Lung (tissue), 12 donors: ENCODE results near the gene SHLD2. TPM values are rescaled to one million over a fixed set of nuclear protein-coding genes. Genes with fewer than 3 reads are reported as not detected.
"Not testable (repeated sequence)": the region's sequence is repeated elsewhere in the genome, so short reads cannot be mapped to it uniquely, and the experiment has no call there.

Experiments
- ATAC-seq: fragments of 200-7000 bp; cut with Tn5 transposase; one replicate; pipeline ENCODE4 v1.9.1; 2020; ENCODE audit warnings: moderate number of reproducible peaks; ENCODE audit not compliant: insufficient read depth, low FRiP score
- DNase-seq, 3 donors: peaks; one replicate each; pipeline ENCODE4 v3.0.0-alpha.2; 2013 to 2017
- H3K27ac ChIP-seq, 2 donors: one replicate each; pipeline ENCODE4 v1.5.1; 2013; ENCODE audit warnings: mild to moderate bottlenecking in 2 of 2, moderate library complexity in 2 of 2, control low read depth in 1 of 2, inconsistent platforms in 1 of 2, low read depth in 1 of 2, low read length in 1 of 2
- H3K27me3 ChIP-seq, 3 donors: one replicate each; pipeline ENCODE4 v1.5.1; 2013; ENCODE audit warnings: low read length in 2 of 3; ENCODE audit not compliant: control insufficient read depth in 3 of 3, insufficient read depth in 3 of 3
- H3K36me3 ChIP-seq, 4 donors: one replicate each; pipeline ENCODE4 v1.5.1; 2013; ENCODE audit warnings: low read length in 4 of 4, mild to moderate bottlenecking in 1 of 4, moderate library complexity in 1 of 4; ENCODE audit not compliant: control insufficient read depth in 4 of 4, insufficient read depth in 4 of 4
- H3K4me1 ChIP-seq, 5 donors: one replicate each; pipeline ENCODE4 v1.5.1; 2013; ENCODE audit warnings: low read length in 5 of 5, mild to moderate bottlenecking in 2 of 5, moderate library complexity in 1 of 5; ENCODE audit not compliant: control insufficient read depth in 5 of 5, insufficient read depth in 5 of 5
- H3K4me3 ChIP-seq: one replicate; pipeline ENCODE4 v1.5.1; 2013; ENCODE audit warnings: mild to moderate bottlenecking, control low read depth, moderate library complexity
- H3K9ac ChIP-seq, 2 donors: one replicate each; pipeline ENCODE4 v1.5.1; 2013; ENCODE audit warnings: low read length in 2 of 2, control low read depth in 1 of 2; ENCODE audit not compliant: insufficient read depth in 1 of 2
- H3K9me3 ChIP-seq, 4 donors: one replicate each; pipeline ENCODE4 v1.5.1; 2013; ENCODE audit warnings: low read length in 3 of 4, mild to moderate bottlenecking in 1 of 4, moderate library complexity in 1 of 4; ENCODE audit not compliant: control insufficient read depth in 4 of 4, insufficient read depth in 3 of 4
- WGBS, 2 donors: extraction: QIAGEN DNeasy Blood & Tissue Kit; methylation state at CpG; one replicate each; pipeline ENCODE4 v1.1.7; 2013; 5-methylcytosine and 5-hydroxymethylcytosine counted together
- polyA plus RNA-seq, 2 donors: library from polyadenylated mRNA; stranded (reverse); fragments of 200-250 nt; gene quantifications; one replicate each; pipeline ENCODE4 v1.2.1, GENCODE V29; 2013
- total RNA-seq, 2 donors: library from RNA; depleted of rRNA in 1 of 2; stranded (reverse); fragments of >200 nt in 1 of 2; gene quantifications; one replicate each; pipeline ENCODE4 v1.2.1, GENCODE V29; 2014 to 2021
- TF ChIP-seq, protein P1 (sequence below): IDR thresholded peaks from 2 replicates; pipeline ENCODE4 v1.5.1; 2012; ENCODE audit warnings: mild to moderate bottlenecking; ENCODE audit errors: control extremely low read depth, extremely low read depth
- donor health status: control.
- donor health status: control.
- donor health status: Bipolar disorder and iron deficiency.
- donor health status: healthy.
- donor health status: DM: yes; HTN: yes; CAD: no.

Gene SHLD2
- total and polyA plus RNA-seq, 4 donors, result 12.8 to 34.5 (median 21.1) TPM

DNA sequence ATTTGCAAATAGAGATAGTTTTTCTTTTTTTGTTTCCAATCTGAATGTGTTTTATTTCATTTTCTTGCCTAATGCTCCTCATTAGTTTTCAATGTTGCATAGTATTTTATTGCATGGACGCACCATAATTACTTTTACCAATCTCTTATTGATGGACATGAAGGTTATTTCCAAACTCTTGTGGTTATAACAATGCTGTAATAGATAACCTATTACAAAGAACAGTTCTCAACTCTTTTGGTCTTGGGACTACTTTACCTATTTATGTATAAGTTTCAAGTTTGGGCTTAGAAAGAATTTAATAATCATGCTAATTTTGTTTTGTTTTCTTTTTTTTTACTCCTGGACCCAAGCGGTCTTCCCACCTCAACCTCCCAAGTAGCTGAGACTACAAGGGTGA is 7.0 kb downstream of the SHLD2 start:
- 97 to 99% methylated on average over 2 of the region's 2 CpGs for WGBS, 2 donors
- no peak for ATAC-seq
- peaks cover 0 to 2% (median 0%) of the 10 kb centered on the region in 5 donors for H3K4me1 ChIP-seq
- peaks cover 0 to 16% (median 9%) of the 10 kb centered on the region in 4 donors for H3K36me3 ChIP-seq
- no peak overlapping the region for H3K4me3 ChIP-seq
- no peak overlapping the region for H3K9ac ChIP-seq
- H3K27me3 ChIP-seq, result no peaks in the 10 kb centered on the region
- no peak overlapping the region for H3K27ac ChIP-seq
- TF ChIP-seq, protein P1, sequence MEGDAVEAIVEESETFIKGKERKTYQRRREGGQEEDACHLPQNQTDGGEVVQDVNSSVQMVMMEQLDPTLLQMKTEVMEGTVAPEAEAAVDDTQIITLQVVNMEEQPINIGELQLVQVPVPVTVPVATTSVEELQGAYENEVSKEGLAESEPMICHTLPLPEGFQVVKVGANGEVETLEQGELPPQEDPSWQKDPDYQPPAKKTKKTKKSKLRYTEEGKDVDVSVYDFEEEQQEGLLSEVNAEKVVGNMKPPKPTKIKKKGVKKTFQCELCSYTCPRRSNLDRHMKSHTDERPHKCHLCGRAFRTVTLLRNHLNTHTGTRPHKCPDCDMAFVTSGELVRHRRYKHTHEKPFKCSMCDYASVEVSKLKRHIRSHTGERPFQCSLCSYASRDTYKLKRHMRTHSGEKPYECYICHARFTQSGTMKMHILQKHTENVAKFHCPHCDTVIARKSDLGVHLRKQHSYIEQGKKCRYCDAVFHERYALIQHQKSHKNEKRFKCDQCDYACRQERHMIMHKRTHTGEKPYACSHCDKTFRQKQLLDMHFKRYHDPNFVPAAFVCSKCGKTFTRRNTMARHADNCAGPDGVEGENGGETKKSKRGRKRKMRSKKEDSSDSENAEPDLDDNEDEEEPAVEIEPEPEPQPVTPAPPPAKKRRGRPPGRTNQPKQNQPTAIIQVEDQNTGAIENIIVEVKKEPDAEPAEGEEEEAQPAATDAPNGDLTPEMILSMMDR, result no peak
- H3K9me3 ChIP-seq, result no peaks in the 10 kb centered on the region
- no peak for DNase-seq

DNA sequence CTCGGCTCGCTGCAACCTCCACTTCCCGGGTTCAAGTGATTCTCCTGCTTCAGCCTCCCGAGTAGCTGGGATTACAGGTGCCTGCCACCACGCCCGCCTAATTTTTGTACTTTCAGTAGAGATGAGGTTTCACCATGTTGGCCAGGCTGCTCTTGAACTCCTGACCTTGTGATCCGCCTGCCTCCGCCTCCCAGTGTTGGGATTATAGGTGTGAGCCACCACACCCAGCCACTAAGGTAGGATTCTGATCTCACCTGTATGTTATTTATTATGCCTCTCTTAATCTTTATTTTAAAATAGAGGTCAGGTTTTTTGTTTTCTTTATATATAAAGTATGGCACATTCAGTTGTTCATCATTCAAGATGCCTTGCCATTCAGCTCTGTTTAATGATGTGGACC is 9.7 kb downstream of the SHLD2 start:
- not testable (repeated sequence) for H3K27me3 ChIP-seq, H3K4me1 ChIP-seq, H3K4me3 ChIP-seq, ATAC-seq, DNase-seq, H3K9ac ChIP-seq, H3K27ac ChIP-seq, H3K9me3 ChIP-seq
- peaks cover 5 to 21% (median 8%) of the 10 kb centered on the region in 4 donors for H3K36me3 ChIP-seq
- WGBS, 2 donors, result 93 to 94% methylated on average over 8 of the region's 8 CpGs

DNA sequence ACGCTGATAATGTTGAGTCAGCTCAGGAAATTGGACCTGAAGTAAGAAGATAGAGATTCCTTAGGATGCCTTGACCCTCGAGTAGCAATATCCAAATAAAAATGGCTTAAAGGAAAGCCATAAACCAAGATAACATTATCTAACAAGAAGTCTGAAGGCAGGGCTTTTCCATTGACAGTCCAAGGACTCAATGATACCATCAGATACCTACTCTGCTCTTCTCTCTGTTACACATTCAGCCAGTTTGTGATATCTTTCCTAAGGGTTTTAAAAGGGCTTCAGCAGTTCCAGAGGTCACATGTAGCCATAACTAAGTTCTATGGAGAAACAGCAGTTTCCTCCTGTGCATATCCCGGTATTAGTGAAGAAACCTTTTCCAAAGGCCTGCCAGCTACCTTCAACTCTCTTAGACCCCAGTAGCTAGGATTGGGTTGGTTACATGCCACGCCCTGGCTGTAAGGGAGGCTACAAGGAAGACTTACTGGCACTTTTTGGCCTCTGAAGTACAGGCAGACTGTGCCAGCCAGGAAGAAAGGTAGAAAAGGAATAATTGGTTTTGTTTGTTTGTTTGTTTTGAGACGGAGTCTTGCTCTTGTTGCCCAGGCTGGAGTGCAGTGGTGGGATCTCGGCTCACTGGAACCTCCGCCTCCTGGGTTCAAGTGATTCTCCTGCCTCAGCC is 10.6 kb downstream of the SHLD2 start:
- Histone ChIP-seq H3K9ac (no peak overlapping the region), H3K36me3 (peaks cover 5 to 18% (median 8%) of the 10 kb centered on the region in 4 donors), H3K27ac (no peak overlapping the region), H3K4me3 (no peak overlapping the region), H3K27me3 (no peaks in the 10 kb centered on the region), H3K9me3 (no peaks in the 10 kb centered on the region), H3K4me1 (no peaks in the 10 kb centered on the region)
- 93 to 94% methylated on average over 7 of the region's 7 CpGs for WGBS, 2 donors
- TF ChIP-seq, protein P1, result no peak
- DNase-seq, result no peak
- ATAC-seq, result no peak

DNA sequence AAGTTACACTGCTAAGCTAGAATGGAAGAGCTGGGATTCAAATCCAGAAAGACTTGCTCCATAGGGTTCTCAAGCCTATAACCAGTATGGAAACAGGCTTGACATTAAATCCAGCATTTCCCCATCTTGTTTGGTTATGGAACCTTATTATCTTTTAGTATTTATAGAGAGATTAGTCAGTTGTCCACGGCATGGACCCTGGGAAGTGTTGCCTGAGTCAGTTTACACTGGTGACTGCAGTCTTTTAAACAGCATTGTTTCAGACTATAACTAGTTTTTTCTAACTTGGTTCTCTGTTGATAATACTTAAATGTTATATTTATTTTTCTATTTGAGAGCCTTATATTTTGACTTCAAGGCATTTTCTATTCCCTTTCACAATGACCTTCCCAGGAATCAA is 23.1 kb downstream of the SHLD2 start:
- not testable (repeated sequence) for H3K36me3 ChIP-seq, DNase-seq, H3K9me3 ChIP-seq, H3K9ac ChIP-seq, H3K27ac ChIP-seq, ATAC-seq, H3K4me3 ChIP-seq, H3K27me3 ChIP-seq, H3K4me1 ChIP-seq
- 91 to 100% methylated on average over 1 of the region's 1 CpG for WGBS, 2 donors

DNA sequence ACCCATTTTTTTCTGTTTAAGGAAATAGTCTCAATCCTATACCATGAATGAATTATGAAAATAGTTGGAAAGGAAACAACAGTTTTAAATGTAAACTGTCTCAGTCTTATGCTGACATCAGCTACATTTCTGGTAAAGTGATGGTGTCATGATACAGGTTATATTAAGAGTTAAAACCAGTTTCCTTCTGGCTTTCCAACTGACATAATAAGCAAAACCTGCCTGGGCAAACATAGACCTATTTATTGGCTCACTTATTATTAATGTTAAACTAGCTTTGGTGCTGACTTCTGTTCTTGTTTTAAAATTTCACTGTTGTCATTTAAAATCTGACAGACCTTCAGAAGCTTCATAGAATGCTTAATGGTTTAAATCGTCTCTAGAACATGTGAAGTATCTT is 24.0 kb downstream of the SHLD2 start:
- H3K9me3 ChIP-seq, DNase-seq, H3K27me3 ChIP-seq, H3K27ac ChIP-seq, H3K36me3 ChIP-seq, H3K4me1 ChIP-seq, H3K4me3 ChIP-seq, H3K9ac ChIP-seq, ATAC-seq: not testable (repeated sequence)
- WGBS, 2 donors, result 85 to 100% methylated on average over 1 of the region's 1 CpG

DNA sequence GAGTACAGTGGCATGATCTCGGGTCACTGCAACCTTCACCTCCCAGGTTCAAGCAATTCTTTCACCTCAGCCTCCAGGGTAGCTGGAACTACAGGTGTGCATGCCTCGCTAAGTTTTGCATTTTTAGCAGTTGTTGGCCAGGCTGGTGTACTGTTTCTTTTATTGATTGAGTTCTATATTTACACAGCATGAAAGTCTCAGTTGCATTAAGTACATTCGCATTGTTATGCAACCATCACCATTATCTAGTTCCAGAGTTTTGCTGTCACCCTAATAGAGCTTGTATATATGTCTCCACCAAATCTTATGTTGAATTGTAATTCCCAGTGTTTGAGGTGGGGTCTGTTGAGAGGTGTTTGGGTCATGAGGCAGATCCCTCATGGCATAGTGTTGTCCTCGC is 28.3 kb downstream of the SHLD2 start:
- not testable (repeated sequence) for DNase-seq, H3K9ac ChIP-seq, H3K36me3 ChIP-seq, H3K4me3 ChIP-seq, H3K4me1 ChIP-seq, H3K27ac ChIP-seq, H3K9me3 ChIP-seq, ATAC-seq, H3K27me3 ChIP-seq
- 90 to 94% methylated on average over 3 of the region's 4 CpGs for WGBS, 2 donors

DNA sequence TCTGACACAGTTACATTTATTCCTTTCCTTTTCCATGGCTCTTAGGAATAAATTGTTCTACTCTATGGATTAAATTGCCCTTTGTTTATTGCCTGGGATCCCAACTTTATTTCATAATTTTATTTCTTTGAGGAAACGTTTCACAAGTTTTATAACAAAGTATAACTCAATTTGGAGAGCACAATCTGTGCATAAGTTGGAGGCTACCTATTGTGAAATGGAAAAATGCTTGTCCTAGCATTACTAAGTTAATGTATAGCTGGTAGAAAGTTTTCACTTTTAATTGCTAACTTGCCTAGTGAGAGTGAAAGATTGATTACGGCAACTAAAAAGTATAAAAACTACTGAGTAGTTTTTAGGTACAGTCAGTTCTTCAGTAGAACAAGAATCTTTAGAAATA is 32.0 kb downstream of the SHLD2 start:
- not testable (repeated sequence) for H3K27me3 ChIP-seq, ATAC-seq, H3K9me3 ChIP-seq, H3K4me1 ChIP-seq, H3K9ac ChIP-seq, H3K36me3 ChIP-seq, H3K27ac ChIP-seq, DNase-seq, H3K4me3 ChIP-seq
- WGBS, 2 donors, result 100% methylated on average over 1 of the region's 2 CpGs; no CpG with 5 or more reads in 1 of the 2 donors
